ENCODE data around the gene TPCN2.
"Not testable (repeated sequence)": the region's sequence is repeated elsewhere in the genome, so short reads cannot be mapped to it uniquely, and the experiment has no call there.

Gene TPCN2

DNA sequence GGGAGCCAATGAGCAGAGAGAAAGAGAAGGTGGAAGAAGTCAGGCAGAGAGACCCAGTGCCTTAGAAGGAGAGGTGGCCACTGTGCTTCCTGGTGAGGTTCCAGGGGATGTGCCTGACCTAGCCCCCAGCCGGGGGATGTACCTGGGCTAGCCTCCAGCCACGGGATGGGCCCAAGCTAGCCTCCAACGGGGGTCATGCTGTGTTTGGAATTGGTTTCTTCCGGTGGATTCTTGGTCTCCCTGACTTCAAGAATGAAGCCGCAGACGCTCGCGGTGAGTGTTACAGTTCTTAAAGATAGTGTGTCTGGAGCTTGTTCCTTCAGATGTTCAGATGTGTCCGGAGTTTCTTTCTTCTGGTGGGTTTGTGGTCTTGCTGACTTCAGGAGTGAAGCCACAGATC lies 100.1 kb downstream of the TPCN2 start:
- no peak overlapping the region for H3K4ac ChIP-seq (ENCODE audit: low read depth, low read length)
- no peak overlapping the region for H3K4me3 ChIP-seq (ENCODE audit: low read length)
- H3K23ac ChIP-seq (ENCODE audit: low read length) = no peak overlapping the region
- no peak overlapping the region for H3K18ac ChIP-seq (ENCODE audit: low read length)
- no peaks in the 10 kb centered on the region for H3K36me3 ChIP-seq (ENCODE audit: control insufficient read depth, insufficient read depth, low read length)
- H3K79me2 ChIP-seq (ENCODE audit: control insufficient read depth, insufficient read depth, low read length) = no peaks in the 10 kb centered on the region
- H4K5ac ChIP-seq (ENCODE audit: low read length) = no peak overlapping the region
- H2BK15ac ChIP-seq (replicated peaks; ENCODE audit: low read depth) = no peak overlapping the region
- H2BK5ac ChIP-seq (ENCODE audit: low read length) = no peak overlapping the region
- H3K56ac ChIP-seq (ENCODE audit: low read length) = no peak overlapping the region
- H3K27ac ChIP-seq (ENCODE audit: low read depth, low read length) = no peak overlapping the region
- H3K27me3 ChIP-seq (ENCODE audit: insufficient read depth, low read length, poor library complexity) = no peaks in the 10 kb centered on the region
- peaks cover 2% of the 10 kb centered on the region for H3K4me1 ChIP-seq (ENCODE audit: control insufficient read depth, low read depth, low read length)
- WGBS (ENCODE audit: extremely low coverage, insufficient coverage, low lambda C conversion rate) = no CpG with 5 or more reads among the region's 9 CpGs
- H2BK120ac ChIP-seq (ENCODE audit: low read depth, low read length) = no peak overlapping the region
- H3K9ac ChIP-seq (ENCODE audit: low read length) = no peak overlapping the region
- H4K8ac ChIP-seq (ENCODE audit: low read depth, low read length) = no peak overlapping the region
- no peaks in the 10 kb centered on the region for H3K79me1 ChIP-seq (ENCODE audit: low read length)
- H2AK5ac ChIP-seq (ENCODE audit: low read length) = no peak overlapping the region
- H3K4me2 ChIP-seq (ENCODE audit: low read length) = no peak overlapping the region
- no peak for DNase-seq

DNA sequence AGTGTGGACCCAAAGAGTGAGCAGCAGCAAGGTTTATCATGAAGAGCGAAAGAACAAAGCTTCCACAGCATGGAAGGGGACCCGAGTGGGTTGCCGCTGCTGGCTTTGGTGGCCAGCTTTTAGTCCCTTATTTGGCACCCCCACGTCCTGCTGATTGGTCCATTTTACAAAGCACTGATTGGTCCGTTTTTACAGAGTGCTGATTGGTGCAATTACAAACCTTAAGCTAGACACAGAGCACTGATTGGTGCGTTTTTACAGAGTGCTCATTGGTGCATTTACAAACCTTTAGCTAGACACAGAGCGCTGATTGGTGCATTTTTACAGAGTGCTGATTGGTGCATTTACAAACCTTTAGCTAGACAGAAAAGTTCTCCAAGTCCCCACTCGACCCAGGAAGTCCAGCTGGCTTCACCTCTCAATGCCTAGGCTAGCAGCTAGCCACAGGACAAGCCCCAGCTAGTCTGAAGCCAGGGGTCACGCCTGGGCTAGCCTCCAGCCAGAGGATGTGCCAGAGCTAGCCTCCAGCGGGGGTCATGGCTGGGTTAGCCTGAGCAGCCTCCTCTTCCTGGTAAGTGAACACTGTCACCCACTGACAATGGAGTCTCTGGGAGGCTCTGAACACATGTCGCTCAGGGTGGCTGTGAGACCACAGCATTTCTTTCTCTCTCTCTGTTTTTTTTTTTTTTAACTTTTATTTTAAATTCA lies 100.8 kb downstream of the TPCN2 start:
- H4K5ac ChIP-seq (ENCODE audit: low read length); H3K4me2 ChIP-seq (ENCODE audit: low read length); DNase-seq; H3K79me2 ChIP-seq (ENCODE audit: control insufficient read depth, insufficient read depth, low read length); H2BK120ac ChIP-seq (ENCODE audit: low read depth, low read length); H3K56ac ChIP-seq (ENCODE audit: low read length); H3K36me3 ChIP-seq (ENCODE audit: control insufficient read depth, insufficient read depth, low read length); H3K4me1 ChIP-seq (ENCODE audit: control insufficient read depth, low read depth, low read length); H3K23ac ChIP-seq (ENCODE audit: low read length); H2AK5ac ChIP-seq (ENCODE audit: low read length); H3K79me1 ChIP-seq (ENCODE audit: low read length); H2BK5ac ChIP-seq (ENCODE audit: low read length); H3K18ac ChIP-seq (ENCODE audit: low read length); H3K27me3 ChIP-seq (ENCODE audit: insufficient read depth, low read length, poor library complexity); H3K4ac ChIP-seq (ENCODE audit: low read depth, low read length); H3K4me3 ChIP-seq (ENCODE audit: low read length); H2BK15ac ChIP-seq (replicated peaks; ENCODE audit: low read depth); H3K27ac ChIP-seq (ENCODE audit: low read depth, low read length); H3K9ac ChIP-seq (ENCODE audit: low read length); H4K8ac ChIP-seq (ENCODE audit: low read depth, low read length): not testable (repeated sequence)
- no CpG with 5 or more reads among the region's 11 CpGs for WGBS (ENCODE audit: extremely low coverage, insufficient coverage, low lambda C conversion rate)

DNA sequence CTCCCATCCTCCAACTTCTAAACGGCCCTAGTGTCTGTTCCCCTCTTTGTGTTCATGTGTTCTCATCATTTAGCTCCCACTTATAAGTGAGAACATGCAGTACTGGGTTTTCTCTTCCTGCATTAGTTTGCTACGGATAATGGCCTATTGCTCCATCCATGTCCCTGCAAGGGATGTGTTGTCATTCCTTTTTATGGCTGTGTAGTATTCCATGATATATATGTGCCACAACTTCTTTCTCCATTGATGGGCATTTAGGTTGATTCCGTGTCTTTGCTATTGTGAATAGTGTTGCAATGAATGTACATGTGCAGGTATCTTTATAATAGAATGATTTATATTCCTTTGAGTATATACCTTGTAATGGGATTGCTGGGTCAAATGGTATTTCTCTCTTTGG lies 101.4 kb downstream of the TPCN2 start:
- Histone ChIP-seq H2BK120ac (ENCODE audit: low read depth, low read length) (no peak overlapping the region), H2AK5ac (ENCODE audit: low read length) (no peak overlapping the region), H3K79me2 (ENCODE audit: control insufficient read depth, insufficient read depth, low read length) (no peaks in the 10 kb centered on the region), H3K4me2 (ENCODE audit: low read length) (no peak overlapping the region), H3K27ac (ENCODE audit: low read depth, low read length) (no peak overlapping the region), H4K5ac (ENCODE audit: low read length) (no peak overlapping the region), H2BK15ac (replicated peaks; ENCODE audit: low read depth) (no peak overlapping the region), H3K23ac (ENCODE audit: low read length) (no peak overlapping the region), H3K4me1 (ENCODE audit: control insufficient read depth, low read depth, low read length) (peaks cover 2% of the 10 kb centered on the region), H3K36me3 (ENCODE audit: control insufficient read depth, insufficient read depth, low read length) (no peaks in the 10 kb centered on the region), H3K9ac (ENCODE audit: low read length) (no peak overlapping the region), H3K18ac (ENCODE audit: low read length) (no peak overlapping the region), H2BK5ac (ENCODE audit: low read length) (no peak overlapping the region), H3K56ac (ENCODE audit: low read length) (no peak overlapping the region), H3K79me1 (ENCODE audit: low read length) (no peaks in the 10 kb centered on the region), H3K4me3 (ENCODE audit: low read length) (no peak overlapping the region), H3K27me3 (ENCODE audit: insufficient read depth, low read length, poor library complexity) (no peaks in the 10 kb centered on the region), H4K8ac (ENCODE audit: low read depth, low read length) (no peak overlapping the region), H3K4ac (ENCODE audit: low read depth, low read length) (no peak overlapping the region)
- no CpG with 5 or more reads among the region's 3 CpGs for WGBS (ENCODE audit: extremely low coverage, insufficient coverage, low lambda C conversion rate)
- DNase-seq = no peak

DNA sequence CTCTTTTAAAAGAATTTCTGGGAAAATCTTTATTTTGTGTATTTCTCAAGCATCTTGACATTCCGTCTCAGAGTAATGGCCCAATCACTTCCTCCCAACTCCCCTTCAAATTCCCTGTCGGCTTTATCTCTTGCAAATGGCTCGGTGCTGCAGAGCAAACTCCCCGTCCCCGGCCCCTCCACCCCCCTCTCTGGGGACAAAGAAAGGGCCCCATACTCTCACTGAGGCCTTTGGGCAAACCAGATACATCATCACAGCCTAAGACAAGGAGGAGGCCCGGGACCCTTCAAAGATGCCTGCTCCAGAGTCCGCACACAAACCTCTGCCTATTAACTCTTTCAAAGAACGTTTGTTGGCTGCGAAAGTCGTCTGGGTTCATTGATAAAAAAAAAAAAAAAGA lies 103.1 kb downstream of the TPCN2 start:
- peaks cover 2% of the 10 kb centered on the region for H3K4me1 ChIP-seq (ENCODE audit: control insufficient read depth, low read depth, low read length)
- H2BK15ac ChIP-seq (replicated peaks; ENCODE audit: low read depth) = no peak overlapping the region
- no CpG with 5 or more reads among the region's 10 CpGs for WGBS (ENCODE audit: extremely low coverage, insufficient coverage, low lambda C conversion rate)
- peak; percentile 49 for DNase-seq
- H3K9ac ChIP-seq (ENCODE audit: low read length) = no peak overlapping the region
- H3K18ac ChIP-seq (ENCODE audit: low read length) = no peak overlapping the region
- H3K79me1 ChIP-seq (ENCODE audit: low read length) = no peaks in the 10 kb centered on the region
- no peaks in the 10 kb centered on the region for H3K36me3 ChIP-seq (ENCODE audit: control insufficient read depth, insufficient read depth, low read length)
- H4K5ac ChIP-seq (ENCODE audit: low read length) = no peak overlapping the region
- H3K56ac ChIP-seq (ENCODE audit: low read length) = no peak overlapping the region
- no peak overlapping the region for H3K4me2 ChIP-seq (ENCODE audit: low read length)
- H2BK120ac ChIP-seq (ENCODE audit: low read depth, low read length) = no peak overlapping the region
- H3K4me3 ChIP-seq (ENCODE audit: low read length) = no peak overlapping the region
- no peak overlapping the region for H2AK5ac ChIP-seq (ENCODE audit: low read length)
- no peak overlapping the region for H4K8ac ChIP-seq (ENCODE audit: low read depth, low read length)
- H2BK5ac ChIP-seq (ENCODE audit: low read length) = no peak overlapping the region
- no peak overlapping the region for H3K27ac ChIP-seq (ENCODE audit: low read depth, low read length)
- no peak overlapping the region for H3K23ac ChIP-seq (ENCODE audit: low read length)
- H3K79me2 ChIP-seq (ENCODE audit: control insufficient read depth, insufficient read depth, low read length) = no peaks in the 10 kb centered on the region
- no peaks in the 10 kb centered on the region for H3K27me3 ChIP-seq (ENCODE audit: insufficient read depth, low read length, poor library complexity)
- no peak overlapping the region for H3K4ac ChIP-seq (ENCODE audit: low read depth, low read length)

DNA sequence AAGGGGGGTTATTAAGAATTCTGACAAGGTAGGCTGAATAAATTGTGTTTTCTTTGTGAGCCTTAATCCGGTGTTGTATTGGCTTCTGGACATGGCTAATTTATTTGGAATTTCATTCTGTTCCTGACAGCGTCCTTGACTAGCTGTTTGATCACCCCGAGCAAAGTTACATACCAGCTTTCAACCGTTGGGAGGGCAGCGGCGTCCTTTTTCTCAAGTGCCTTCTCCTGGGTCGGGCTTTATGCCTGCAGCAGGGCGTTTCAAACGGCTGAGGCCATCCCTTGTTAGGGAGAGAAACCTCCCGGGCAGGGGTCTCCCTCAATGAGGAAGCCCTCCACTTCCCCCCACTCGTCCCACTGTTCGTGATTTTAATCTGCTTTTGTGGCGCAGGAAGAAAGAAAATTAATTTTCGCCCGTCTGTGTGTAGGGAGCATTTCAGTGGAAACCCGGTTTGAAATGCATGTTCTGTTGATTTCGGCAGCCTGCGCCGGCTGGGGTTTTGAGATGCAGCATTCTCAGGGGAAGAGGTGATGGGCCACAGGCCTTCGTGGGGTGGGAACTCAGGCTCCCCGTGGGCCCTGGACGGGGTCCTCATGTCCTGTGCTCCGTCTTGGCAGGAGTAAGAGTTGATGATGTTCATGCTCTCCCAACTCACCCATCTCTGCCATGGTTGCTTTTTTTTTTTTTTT lies 104.1 kb downstream of the TPCN2 start:
- Histone ChIP-seq H3K23ac (ENCODE audit: low read length) (no peak overlapping the region), H3K79me2 (ENCODE audit: control insufficient read depth, insufficient read depth, low read length) (no peaks in the 10 kb centered on the region), H3K4ac (ENCODE audit: low read depth, low read length) (no peak overlapping the region), H2AK5ac (ENCODE audit: low read length) (no peak overlapping the region), H4K5ac (ENCODE audit: low read length) (no peak overlapping the region), H3K27me3 (ENCODE audit: insufficient read depth, low read length, poor library complexity) (no peaks in the 10 kb centered on the region), H2BK15ac (replicated peaks; ENCODE audit: low read depth) (no peak overlapping the region), H3K36me3 (ENCODE audit: control insufficient read depth, insufficient read depth, low read length) (no peaks in the 10 kb centered on the region), H3K27ac (ENCODE audit: low read depth, low read length) (no peak overlapping the region), H3K18ac (ENCODE audit: low read length) (peak overlapping the region; percentile 33), H2BK120ac (ENCODE audit: low read depth, low read length) (no peak overlapping the region), H3K4me1 (ENCODE audit: control insufficient read depth, low read depth, low read length) (peaks cover 2% of the 10 kb centered on the region), H3K4me2 (ENCODE audit: low read length) (no peak overlapping the region), H3K56ac (ENCODE audit: low read length) (peak overlapping the region; percentile 18), H3K79me1 (ENCODE audit: low read length) (no peaks in the 10 kb centered on the region), H3K9ac (ENCODE audit: low read length) (no peak overlapping the region), H3K4me3 (ENCODE audit: low read length) (no peak overlapping the region), H4K8ac (ENCODE audit: low read depth, low read length) (no peak overlapping the region), H2BK5ac (ENCODE audit: low read length) (no peak overlapping the region)
- WGBS (ENCODE audit: extremely low coverage, insufficient coverage, low lambda C conversion rate) = no CpG with 5 or more reads among the region's 23 CpGs
- peak; percentile 23 for DNase-seq

All from mesendoderm (in vitro differentiated cells).